Endothelial cell of umbilical vein (primary cell): ENCODE results near the gene MED15. TPM values are rescaled to one million over a fixed set of nuclear protein-coding genes. Genes with fewer than 3 reads are reported as not detected.

ENCODE experiments used
- BruUV-seq: library from RNA; stranded (reverse); fragments of 400-500 nt; replicated peaks from 2 replicates; lab custom pipeline; 2021; lab: Mats Ljungman, UMichigan
- CTCF ChIA-PET: fragments of 300-600, 350-600 bp; sonication (Branson Sonifier 250); formaldehyde crosslinking; loops from one replicate; lab custom pipeline; 2021; ENCODE audit warnings: antibody characterized with exemption, inconsistent platforms; lab: Charles Lee
- POLR2A ChIA-PET: fragments of 300-600, 350-600 bp; sonication (Branson Sonifier 250); formaldehyde crosslinking; loops from one replicate; lab custom pipeline; 2021; ENCODE audit warnings: antibody characterized with exemption, inconsistent platforms; lab: Charles Lee
- DNase-seq: peaks from one replicate; pipeline ENCODE4 v3.0.0-alpha.2; 2011; ENCODE audit warnings: low read depth, low spot score
- FAIRE-seq: peaks from 2 replicates; lab custom pipeline; 2011; peaks lifted over from hg19 to GRCh38; lab: Jason Lieb, UNC
- H2AFZ ChIP-seq: 2 replicates; pipeline ENCODE4 v1.6.0; 2012; ENCODE audit warnings: low read depth, low read length, control low read depth, inconsistent platforms
- H3K27ac ChIP-seq: 2 replicates; pipeline ENCODE4 v1.5.1; 2011; ENCODE audit warnings: low read depth, mild to moderate bottlenecking, control low read depth, low read length, moderate library complexity; ENCODE audit not compliant: insufficient read depth
- H3K27me3 ChIP-seq, 2 experiments: 2 replicates each; pipeline versions ENCODE4 v1.6.0 to v1.6.1; 2011; ENCODE audit warnings: low read length in 2 of 2, mixed read lengths in 1 of 2; ENCODE audit not compliant: control insufficient read depth in 2 of 2, insufficient read depth in 2 of 2
- H3K36me3 ChIP-seq, 2 experiments: 2 replicates in 1 of 2; 3 replicates in 1 of 2; pipeline ENCODE4 v1.5.1; 2011; ENCODE audit warnings: low read length in 2 of 2, mild to moderate bottlenecking in 1 of 2, moderate library complexity in 1 of 2; ENCODE audit not compliant: control insufficient read depth in 2 of 2, insufficient read depth in 2 of 2; ENCODE audit errors: extremely low read depth in 1 of 2
- H3K4me1 ChIP-seq: 3 replicates; pipeline ENCODE4 v1.5.1; 2011; ENCODE audit warnings: mild to moderate bottlenecking, low read length; ENCODE audit not compliant: control insufficient read depth, insufficient read depth; ENCODE audit errors: extremely low read depth
- H3K4me2 ChIP-seq: 2 replicates; pipeline ENCODE4 v1.6.1; 2011; ENCODE audit warnings: low read length, control low read depth, mixed read lengths; ENCODE audit not compliant: insufficient read depth
- H3K4me3 ChIP-seq, 3 experiments: fragments of 200-600 bp in 1 of 3; sonication (generic), shearing (Covaris generic) in 1 of 3; replicated peaks in 1 of 3; 2 replicates each; pipeline ENCODE4 v1.5.1; 2011 to 2016; ENCODE audit warnings: control low read depth in 3 of 3, low read length in 3 of 3, mild to moderate bottlenecking in 2 of 3, inconsistent platforms in 1 of 3, low read depth in 1 of 3, moderate library complexity in 1 of 3; ENCODE audit not compliant: insufficient read depth in 1 of 3
- H3K79me2 ChIP-seq: 2 replicates; pipeline ENCODE4 v1.6.0; 2012; ENCODE audit warnings: low read length, inconsistent platforms; ENCODE audit not compliant: control insufficient read depth, insufficient read depth
- H3K9ac ChIP-seq: replicated peaks from 2 replicates; pipeline ENCODE3; 2011; ENCODE audit warnings: low read length, control low read depth; ENCODE audit not compliant: insufficient read depth; ENCODE audit errors: extremely low read depth
- H3K9me1 ChIP-seq: replicated peaks from 3 replicates; pipeline ENCODE4 v1.6.0; 2011; ENCODE audit warnings: mild to moderate bottlenecking, low read length; ENCODE audit not compliant: control insufficient read depth, insufficient read depth; ENCODE audit errors: extremely low read depth
- H3K9me3 ChIP-seq: replicated peaks from 2 replicates; pipeline ENCODE4 v1.5.1; 2012; ENCODE audit warnings: low read length, inconsistent platforms; ENCODE audit not compliant: control insufficient read depth, insufficient read depth
- H4K20me1 ChIP-seq: replicated peaks from 2 replicates; pipeline ENCODE3; 2011; ENCODE audit warnings: mild to moderate bottlenecking, low read length; ENCODE audit not compliant: control insufficient read depth, insufficient read depth; ENCODE audit errors: extremely low read depth
- CTCF ChIP-seq, 2 donors: IDR thresholded peaks; 1 replicate in 1 of 2; 2 replicates in 1 of 2; pipeline ENCODE4 v1.5.1; 2011; ENCODE audit warnings: low read length in 2 of 2, mild to moderate bottlenecking in 2 of 2, moderate library complexity in 2 of 2, control low read depth in 1 of 2, inconsistent platforms in 1 of 2, low read depth in 1 of 2; ENCODE audit not compliant: insufficient read depth in 1 of 2; ENCODE audit errors: extremely low read depth in 1 of 2
- EZH2 ChIP-seq: IDR thresholded peaks from 2 replicates; pipeline ENCODE4 v1.6.1; 2012; ENCODE audit warnings: borderline replicate concordance, low read depth, mild to moderate bottlenecking, moderate library complexity, low read length, inconsistent platforms; ENCODE audit not compliant: severe bottlenecking
- FOS ChIP-seq: IDR thresholded peaks from 2 replicates; pipeline ENCODE4 v1.6.1; 2011; ENCODE audit warnings: mild to moderate bottlenecking, low read length, moderate library complexity, borderline replicate concordance; ENCODE audit not compliant: insufficient read depth
- GATA2 ChIP-seq: IDR thresholded peaks from 2 replicates; pipeline ENCODE4 v1.7.0; 2011; ENCODE audit warnings: low read depth, mild to moderate bottlenecking, moderate library complexity, mixed read lengths, low read length; ENCODE audit not compliant: insufficient read length, insufficient read depth
- JUN ChIP-seq: IDR thresholded peaks from 2 replicates; pipeline ENCODE4 v1.6.1; 2011; ENCODE audit warnings: borderline replicate concordance, low read depth; ENCODE audit not compliant: insufficient read length, insufficient read depth
- MYC ChIP-seq: IDR thresholded peaks from one replicate; pipeline ENCODE4 v1.6.1; 2011; ENCODE audit warnings: mild to moderate bottlenecking, low read depth, low read length
- POLR2A ChIP-seq: IDR thresholded peaks from 2 replicates; pipeline ENCODE4 v1.6.1; 2012; ENCODE audit warnings: low read depth, mild to moderate bottlenecking, control low read depth, low read length
- POLR2AphosphoS5 ChIP-seq: IDR thresholded peaks from 2 replicates; pipeline ENCODE4 v1.6.1; 2012; ENCODE audit warnings: low read depth, mild to moderate bottlenecking, control low read depth, low read length, moderate library complexity; ENCODE audit not compliant: insufficient read depth
- dilution Hi-C: fragments of 300-500 bp; cut with MboI; formaldehyde crosslinking; loops from one replicate; pipeline ENCODE4 v1.15.0; 2019; ENCODE audit warnings: low sequenced_read_pairs; ENCODE audit not compliant: extremely low pct_ligation_motif_present
- intact Hi-C: fragments of 100-400 bp; cut with micrococcal nuclease; formaldehyde crosslinking; loops from one replicate; pipeline ENCODE4 v1.10.0; 2022
- polyA plus RNA-seq, 4 experiments: library from polyadenylated mRNA; depleted of rRNA in 3 of 4; stranded (reverse) in 3 of 4; unstranded in 1 of 4; fragments of >200 nt; gene quantifications; 2 replicates each; pipeline versions ENCODE4 v1.2.1 to v1.2.3, GENCODE V29; 2011 to 2012; ENCODE audit warnings: missing spikeins in 1 of 4
- total RNA-seq: library from RNA; stranded (reverse); gene quantifications from 2 replicates; pipeline ENCODE4 v1.2.3, GENCODE V29; 2021
- TF ChIP-seq, protein P1 (sequence below): IDR thresholded peaks from 2 replicates; pipeline ENCODE4 v1.6.1; 2011; ENCODE audit not compliant: insufficient read depth, insufficient read length

MED15 gene
- total and polyA plus RNA-seq, 2 donors (not counting 3 experiments of a cell fraction or from before 2014, with no cell fraction given): 68.1 to 138 TPM

DNA sequence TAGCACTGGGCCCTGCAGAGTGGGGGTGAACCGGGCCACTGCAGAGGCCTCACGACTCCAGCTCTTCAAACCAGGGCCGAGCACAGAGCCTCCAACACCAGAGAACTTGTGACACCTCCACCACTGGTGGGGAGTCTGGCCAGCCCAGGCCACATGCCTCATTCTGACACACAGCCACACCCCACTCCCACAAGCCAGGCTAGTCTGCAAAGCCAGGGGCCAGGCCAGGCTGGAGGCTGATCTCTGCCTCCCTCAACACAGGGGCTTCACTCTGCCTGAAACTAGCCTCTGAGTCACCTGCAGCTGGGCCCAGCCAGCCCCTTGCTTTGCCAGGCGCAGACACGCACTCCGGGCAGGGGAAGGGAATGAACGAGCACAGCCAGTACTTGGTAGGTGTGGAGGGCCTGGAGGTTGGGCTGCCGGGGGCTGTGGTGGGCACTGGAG lies 102.9 kb downstream of the MED15 start:
- Histone ChIP-seq H3K4me2 (no peak overlapping the region), H3K27me3 (peaks cover 0 to 2% of the 10 kb centered on the region in 2 experiments), H2AFZ (no peak overlapping the region), H3K9ac (no peak overlapping the region), H4K20me1 (no peaks in the 10 kb centered on the region), H3K79me2 (no peaks in the 10 kb centered on the region), H3K4me1 (no peaks in the 10 kb centered on the region), H3K4me3 (no peak overlapping the region), H3K27ac (no peak overlapping the region), H3K9me3 (no peaks in the 10 kb centered on the region), H3K9me1 (no peaks in the 10 kb centered on the region), H3K36me3 (no peaks in the 10 kb centered on the region)
- TF ChIP-seq EZH2 (no peak), GATA2 (no peak), JUN (no peak), FOS (no peak), MYC (no peak), POLR2A (no peak), CTCF (IDR thresholded peaks at IDR 0.05; ENCODE audit: extremely low read depth in 1 of 2, insufficient read depth in 1 of 2, low read depth in 1 of 2, low read length in 2 of 2) (no peak), POLR2AphosphoS5 (no peak)
- TF ChIP-seq, protein P1, sequence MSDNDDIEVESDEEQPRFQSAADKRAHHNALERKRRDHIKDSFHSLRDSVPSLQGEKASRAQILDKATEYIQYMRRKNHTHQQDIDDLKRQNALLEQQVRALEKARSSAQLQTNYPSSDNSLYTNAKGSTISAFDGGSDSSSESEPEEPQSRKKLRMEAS: no peak
- dilution Hi-C loops (no loop called here), intact Hi-C loops (no loop called here)
- FAIRE-seq (no peak), DNase-seq (no peak)
- no TSS peak for BruUV-seq
- CTCF ChIA-PET: interaction anchor here (0.9 to 1.5 kb wide), 2 partner anchors 9 to 192 kb away, joined by 3 read pairs; no protein-coding TSS in a partner anchor
- POLR2A ChIA-PET: no interaction called here
